ENCODE data around the gene CRTC3. TPM values are rescaled to one million over a fixed set of nuclear protein-coding genes. Genes with fewer than 3 reads are reported as not detected.
"Not testable (repeated sequence)": the region's sequence is repeated elsewhere in the genome, so short reads cannot be mapped to it uniquely, and the experiment has no call there.

CRTC3 gene
- total RNA-seq, 2 experiments from 2014 or later, result 90.7 to 92.4 TPM

DNA sequence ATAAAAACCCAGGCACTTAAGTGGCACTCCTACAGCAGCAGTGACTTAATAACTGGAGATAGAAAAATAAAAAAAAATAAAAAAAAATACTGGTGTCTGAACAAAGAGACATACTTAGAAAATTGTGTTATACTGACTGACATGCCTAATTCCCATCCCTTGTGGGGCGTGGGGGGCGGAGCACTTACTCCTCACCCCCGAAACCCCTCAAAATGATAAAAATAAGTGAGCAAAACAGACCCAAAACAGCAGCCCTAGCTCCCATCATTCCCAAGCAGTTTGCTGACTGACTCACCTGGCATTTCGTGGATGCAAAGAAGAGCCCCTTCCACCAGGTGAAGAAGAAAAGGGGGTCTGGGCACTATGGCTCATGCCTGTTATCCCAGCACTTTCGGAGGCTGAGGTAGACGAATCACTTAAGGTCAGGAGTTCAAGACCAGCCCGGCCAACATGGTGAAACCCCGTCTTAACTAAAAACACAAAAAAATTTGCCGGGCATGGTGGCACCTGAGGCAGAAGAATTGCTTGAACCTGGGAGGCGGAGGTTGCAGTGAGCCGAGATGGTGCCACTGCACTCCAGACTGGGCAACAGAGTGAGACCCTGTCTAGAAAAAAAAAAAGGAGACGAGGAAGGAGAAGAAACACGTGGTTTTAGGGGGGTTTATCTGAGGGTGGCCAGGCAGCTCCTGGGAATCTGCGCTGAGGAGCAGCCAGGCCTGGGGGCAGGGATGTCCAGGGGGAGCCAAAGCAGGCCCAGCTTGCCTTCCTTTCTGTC lies 136.6 kb downstream of the CRTC3 start:
- intact Hi-C loops (cut with DNase I, micrococcal nuclease), result loop anchor here in 1 of 2 experiments (10.0 kb wide), 1 partner anchor 48 kb away; the partner anchor contains the start of gene BLM
- peak overlapping the region; percentile 81 for H3K4me3 Mint-ChIP-seq
- H3K27me3 Mint-ChIP-seq, result peaks cover 6% of the 10 kb centered on the region
- Histone ChIP-seq H3K4me1 (ENCODE audit: insufficient read depth, low read length) (peaks cover 42% of the 10 kb centered on the region), H3K27me3 (ENCODE audit: control insufficient read depth in 1 of 2, insufficient read depth in 2 of 2, low read length in 2 of 2) (peaks cover 0 to 12% of the 10 kb centered on the region in 2 experiments), H3K9me3 (ENCODE audit: control insufficient read depth in 1 of 2, insufficient read depth in 1 of 2, low read length in 2 of 2) (peaks cover 0 to 4% of the 10 kb centered on the region in 2 experiments), H3K4me3 (ENCODE audit: low read length) (peak overlapping the region; percentile 64), H3K36me3 (ENCODE audit: insufficient read depth, low read length) (no peaks in the 10 kb centered on the region), H3K27ac (ENCODE audit: low read depth in 1 of 2, low read length in 2 of 2) (no peak overlapping the region)
- ChIA-PET POLR2A (interaction anchor here (0.7 to 2.0 kb wide), 6 partner anchors 9 to 51 kb away, joined by 3 to 9 read pairs (median 4); partner anchors contain the start of gene BLM), CTCF (interaction anchor here (1.3 kb wide), 1 partner anchor 265 kb away, joined by 3 read pairs; no protein-coding TSS in a partner anchor)
- TF ChIP-seq, protein P1, sequence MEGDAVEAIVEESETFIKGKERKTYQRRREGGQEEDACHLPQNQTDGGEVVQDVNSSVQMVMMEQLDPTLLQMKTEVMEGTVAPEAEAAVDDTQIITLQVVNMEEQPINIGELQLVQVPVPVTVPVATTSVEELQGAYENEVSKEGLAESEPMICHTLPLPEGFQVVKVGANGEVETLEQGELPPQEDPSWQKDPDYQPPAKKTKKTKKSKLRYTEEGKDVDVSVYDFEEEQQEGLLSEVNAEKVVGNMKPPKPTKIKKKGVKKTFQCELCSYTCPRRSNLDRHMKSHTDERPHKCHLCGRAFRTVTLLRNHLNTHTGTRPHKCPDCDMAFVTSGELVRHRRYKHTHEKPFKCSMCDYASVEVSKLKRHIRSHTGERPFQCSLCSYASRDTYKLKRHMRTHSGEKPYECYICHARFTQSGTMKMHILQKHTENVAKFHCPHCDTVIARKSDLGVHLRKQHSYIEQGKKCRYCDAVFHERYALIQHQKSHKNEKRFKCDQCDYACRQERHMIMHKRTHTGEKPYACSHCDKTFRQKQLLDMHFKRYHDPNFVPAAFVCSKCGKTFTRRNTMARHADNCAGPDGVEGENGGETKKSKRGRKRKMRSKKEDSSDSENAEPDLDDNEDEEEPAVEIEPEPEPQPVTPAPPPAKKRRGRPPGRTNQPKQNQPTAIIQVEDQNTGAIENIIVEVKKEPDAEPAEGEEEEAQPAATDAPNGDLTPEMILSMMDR (IDR thresholded peaks at IDR 0.05), result no peak
- H3K27ac Mint-ChIP-seq, result peak overlapping the region; percentile 19
- H3K9me3 Mint-ChIP-seq, result no peaks in the 10 kb centered on the region
- H3K4me1 Mint-ChIP-seq (ENCODE audit: low read depth), result peaks cover 52% of the 10 kb centered on the region
- ATAC-seq (ENCODE audit: poor library complexity) (no peak), DNase-seq (no peak)
- H3K36me3 Mint-ChIP-seq (ENCODE audit: low read depth), result no peaks in the 10 kb centered on the region

DNA sequence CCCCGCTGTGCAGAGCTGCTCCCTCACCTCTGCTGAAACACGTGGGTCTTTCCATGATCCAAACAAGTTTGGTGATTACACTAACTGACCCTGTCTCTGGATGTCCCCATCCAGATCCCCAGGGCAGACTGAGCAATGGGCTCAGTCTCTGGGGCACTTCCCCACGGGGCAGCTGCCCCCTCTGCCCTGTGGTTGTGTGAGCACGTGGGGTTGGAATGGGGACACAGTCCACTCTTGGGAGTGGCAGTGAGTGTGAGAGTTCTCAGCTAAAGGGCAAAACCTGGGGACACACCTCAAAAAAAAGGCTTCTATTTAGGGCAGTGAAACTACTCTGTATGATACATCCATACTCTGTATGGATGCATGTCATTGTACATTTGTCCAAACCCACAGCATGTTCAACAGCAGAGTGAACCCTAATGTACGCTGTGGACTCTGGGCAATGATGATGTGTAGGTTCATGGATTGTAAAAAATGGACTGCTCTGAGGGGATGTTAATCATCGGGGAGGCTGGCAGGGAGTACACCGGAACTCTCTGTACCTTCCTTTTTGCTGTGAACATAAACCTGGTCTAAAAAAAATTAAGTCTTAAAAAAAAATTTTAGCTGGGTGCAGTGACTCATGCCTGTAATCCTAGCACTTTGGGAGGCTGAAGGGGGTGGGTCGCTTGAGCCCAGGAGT lies 137.5 kb downstream of the CRTC3 start:
- no peaks in the 10 kb centered on the region for H3K36me3 ChIP-seq (ENCODE audit: insufficient read depth, low read length)
- TF ChIP-seq, protein P1 (IDR thresholded peaks at IDR 0.05), result no peak
- Mint-ChIP-seq H3K27ac (peak overlapping the region; percentile 38), H3K9me3 (no peaks in the 10 kb centered on the region), H3K4me1 (ENCODE audit: low read depth) (peaks cover 43% of the 10 kb centered on the region), H3K36me3 (ENCODE audit: low read depth) (no peaks in the 10 kb centered on the region), H3K27me3 (peaks cover 5% of the 10 kb centered on the region), H3K4me3 (peak overlapping the region; percentile 60)
- no peak overlapping the region for H3K4me3 ChIP-seq (ENCODE audit: low read length)
- ATAC-seq (ENCODE audit: poor library complexity) (peak; percentile 21), DNase-seq (no peak)
- ChIA-PET CTCF (no interaction called here), POLR2A (interaction anchor here (0.7 to 1.5 kb wide), 2 partner anchors 9 to 28 kb away, joined by 3 to 5 read pairs; no protein-coding TSS in a partner anchor)
- intact Hi-C loops (cut with DNase I, micrococcal nuclease), result loop anchor here in 1 of 2 experiments (10.0 kb wide), 1 partner anchor 48 kb away; the partner anchor contains the start of gene BLM
- H3K27me3 ChIP-seq (ENCODE audit: control insufficient read depth in 1 of 2, insufficient read depth in 2 of 2, low read length in 2 of 2), result peaks cover 0 to 12% of the 10 kb centered on the region in 2 experiments
- peaks cover 33% of the 10 kb centered on the region for H3K4me1 ChIP-seq (ENCODE audit: insufficient read depth, low read length)
- no peak overlapping the region for H3K27ac ChIP-seq (ENCODE audit: low read depth in 1 of 2, low read length in 2 of 2)
- peaks cover 0 to 4% of the 10 kb centered on the region in 2 experiments for H3K9me3 ChIP-seq (ENCODE audit: control insufficient read depth in 1 of 2, insufficient read depth in 1 of 2, low read length in 2 of 2)

DNA sequence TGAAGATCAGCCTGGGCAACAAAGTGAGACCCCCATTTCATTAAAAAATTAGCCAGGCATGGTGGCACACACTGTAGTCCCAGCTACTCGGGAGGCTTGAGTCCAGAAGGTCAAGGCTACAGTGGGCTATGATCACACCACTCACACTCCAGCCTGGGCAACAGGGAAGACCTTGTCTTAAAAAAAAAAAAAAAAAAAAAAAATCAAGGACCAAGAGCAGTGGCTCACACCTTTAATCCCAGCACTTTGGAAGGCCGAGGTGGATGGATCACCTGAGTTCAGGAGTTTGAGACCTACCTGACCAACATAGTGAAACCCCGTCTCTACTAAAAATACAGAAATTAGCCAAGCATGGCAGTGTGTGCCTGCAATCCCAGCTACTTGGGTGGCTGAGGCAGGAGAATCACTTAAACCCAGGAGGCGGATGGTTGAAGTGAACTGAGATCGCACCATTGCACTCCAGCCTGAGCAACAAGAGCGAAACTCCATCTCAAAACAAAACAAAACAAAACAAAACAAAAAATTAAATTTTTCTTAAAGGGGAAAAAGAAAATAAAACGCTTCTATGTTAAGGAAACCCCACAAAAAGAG lies 138.1 kb downstream of the CRTC3 start:
- H3K27me3 Mint-ChIP-seq; H3K36me3 ChIP-seq (ENCODE audit: insufficient read depth, low read length); CTCF ChIA-PET; H3K4me3 Mint-ChIP-seq; H3K27ac Mint-ChIP-seq; H3K36me3 Mint-ChIP-seq (ENCODE audit: low read depth); H3K27ac ChIP-seq (ENCODE audit: low read depth in 1 of 2, low read length in 2 of 2); H3K4me3 ChIP-seq (ENCODE audit: low read length); ATAC-seq (ENCODE audit: poor library complexity); H3K9me3 Mint-ChIP-seq; DNase-seq; H3K9me3 ChIP-seq (ENCODE audit: control insufficient read depth in 1 of 2, insufficient read depth in 1 of 2, low read length in 2 of 2): not testable (repeated sequence)
- peaks cover 38% of the 10 kb centered on the region for H3K4me1 Mint-ChIP-seq (ENCODE audit: low read depth)
- intact Hi-C loops (cut with DNase I, micrococcal nuclease), result loop anchor here in 1 of 2 experiments (10.0 kb wide), 1 partner anchor 47 kb away; the partner anchor contains the start of gene BLM
- Histone ChIP-seq H3K4me1 (ENCODE audit: insufficient read depth, low read length) (peaks cover 27% of the 10 kb centered on the region), H3K27me3 (ENCODE audit: control insufficient read depth in 1 of 2, insufficient read depth in 2 of 2, low read length in 2 of 2) (peaks cover 0 to 11% of the 10 kb centered on the region in 2 experiments)
- POLR2A ChIA-PET, result interaction anchor here (1.5 kb wide), 1 partner anchor 8 kb away, joined by 5 read pairs; no protein-coding TSS in a partner anchor

DNA sequence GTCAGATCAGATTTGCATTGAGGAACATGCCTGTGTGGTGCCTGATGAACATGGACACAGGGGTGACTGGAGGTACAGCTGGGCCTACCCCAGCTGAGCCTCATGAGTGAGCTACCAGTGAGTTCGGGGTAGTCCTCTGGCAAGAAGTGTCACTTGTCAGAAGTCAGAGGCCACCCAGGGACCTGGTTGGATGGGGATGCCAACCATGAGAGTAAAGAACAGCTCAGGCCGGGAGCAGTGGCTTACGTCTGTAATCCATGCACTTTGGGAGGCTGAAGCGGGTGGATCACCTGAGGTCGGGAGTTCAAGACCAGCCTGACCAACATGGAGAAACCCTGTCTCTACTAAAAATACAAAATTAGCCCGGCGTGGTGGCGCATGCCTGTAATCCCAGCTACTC lies 140.9 kb downstream of the CRTC3 start:
- H3K27me3 Mint-ChIP-seq; H3K36me3 Mint-ChIP-seq (ENCODE audit: low read depth); H3K27ac Mint-ChIP-seq; POLR2A ChIA-PET; H3K4me3 ChIP-seq (ENCODE audit: low read length); ATAC-seq (ENCODE audit: poor library complexity); intact Hi-C loops (cut with DNase I, micrococcal nuclease); H3K9me3 Mint-ChIP-seq; H3K9me3 ChIP-seq (ENCODE audit: control insufficient read depth in 1 of 2, insufficient read depth in 1 of 2, low read length in 2 of 2); CTCF ChIA-PET; H3K4me3 Mint-ChIP-seq; H3K27ac ChIP-seq (ENCODE audit: low read depth in 1 of 2, low read length in 2 of 2); H3K27me3 ChIP-seq (ENCODE audit: control insufficient read depth in 1 of 2, insufficient read depth in 2 of 2, low read length in 2 of 2); DNase-seq; H3K36me3 ChIP-seq (ENCODE audit: insufficient read depth, low read length): not testable (repeated sequence)
- peaks cover 18% of the 10 kb centered on the region for H3K4me1 Mint-ChIP-seq (ENCODE audit: low read depth)
- H3K4me1 ChIP-seq (ENCODE audit: insufficient read depth, low read length), result peaks cover 16% of the 10 kb centered on the region

Measured in CD4-positive, alpha-beta T cell (primary cell).